ENCODE measurements around the gene OR52W1.

OR52W1 gene

DNA sequence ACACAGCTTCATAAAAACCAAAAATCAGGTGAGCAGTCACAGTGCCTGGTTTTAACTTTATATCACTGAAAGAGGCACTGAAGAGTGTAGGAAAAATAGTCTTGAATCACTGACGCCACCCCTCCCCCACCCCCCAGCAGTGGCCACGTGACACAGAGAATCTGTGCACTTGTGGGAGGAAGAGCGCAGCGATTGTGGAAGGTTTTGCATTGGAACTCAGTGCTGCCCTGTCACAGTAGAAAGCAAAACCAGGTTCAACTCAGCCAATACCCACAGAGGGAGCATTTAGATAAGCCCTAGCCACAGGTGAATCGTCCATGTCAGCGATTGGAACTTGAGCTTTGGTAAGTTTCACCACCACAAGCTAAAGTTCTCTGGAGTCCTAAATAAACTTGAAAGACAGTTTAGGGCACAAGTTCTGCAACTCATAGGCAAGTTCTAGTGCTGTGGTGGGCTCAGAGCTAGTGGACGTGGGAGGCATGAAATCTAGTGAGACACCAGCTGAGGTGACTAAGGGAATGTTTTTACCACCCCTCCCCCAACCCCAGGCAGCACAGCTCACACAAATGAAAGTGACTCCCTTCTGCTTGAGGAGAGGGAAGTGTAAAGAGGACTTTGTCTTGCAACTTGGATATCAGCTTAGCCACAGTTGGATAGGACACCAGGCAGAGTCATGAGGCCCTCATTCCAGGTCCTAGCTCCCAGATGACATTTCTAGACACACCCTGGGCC lies 42.2 kb upstream of the OR52W1 start:
- H3K4me3 ChIP-seq (ENCODE audit: low read depth, low read length, poor library complexity, severe bottlenecking), result no peak overlapping the region

DNA sequence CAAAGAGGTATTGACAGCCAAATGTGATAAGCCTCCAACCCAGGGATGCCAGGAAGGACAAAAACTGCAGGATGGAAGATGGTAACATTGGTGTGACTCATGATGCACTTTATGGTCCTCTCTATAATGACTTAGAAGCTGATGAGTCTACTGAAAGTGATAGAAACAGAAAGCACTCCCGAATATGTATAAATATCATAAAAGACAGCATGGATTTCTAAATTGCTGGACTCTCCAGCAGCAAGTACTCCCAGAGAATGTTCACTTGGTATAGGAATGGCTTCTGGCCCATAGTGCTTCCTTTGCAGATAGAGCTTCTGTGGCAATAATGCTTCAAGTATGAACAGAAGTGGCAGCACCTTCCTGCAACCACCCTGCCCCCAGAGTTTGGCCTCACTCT lies 28.8 kb upstream of the OR52W1 start, which contains the start of gene OR52B2:
Gene OR52B2 (minus strand): TSS at position 101 of the 400 bp plus-strand sequence. CDS start 0 bp downstream, at position 101.
- Histone ChIP-seq H3K9ac (ENCODE audit: low read length) (no peak within 1 kb of the TSS), H4K20me1 (ENCODE audit: insufficient read depth, low read length) (no peaks in the 10 kb centered on the region), H3K4me2 (ENCODE audit: low read length) (no peak within 1 kb of the TSS), H2AFZ (ENCODE audit: low read length) (no peak within 1 kb of the TSS), H3K79me2 (ENCODE audit: insufficient read depth, low read length) (no peaks in the 10 kb centered on the region), H3K4me1 (ENCODE audit: insufficient read depth, low read length, severe bottlenecking) (no peaks in the 10 kb centered on the region), H3K36me3 (ENCODE audit: insufficient read depth, low read length) (no peaks in the 10 kb centered on the region), H3K9me2 (ENCODE audit: low read depth, low read length) (no peaks in the 10 kb centered on the region), H3F3A (ENCODE audit: insufficient read depth, low read length) (no peaks in the 10 kb centered on the region), H3K27me3 (ENCODE audit: insufficient read depth, low read length) (no peaks in the 10 kb centered on the region), H3K27ac (ENCODE audit: low read depth, low read length, poor library complexity, severe bottlenecking) (no peak within 1 kb of the TSS), H3K4me3 (ENCODE audit: low read depth, low read length, poor library complexity, severe bottlenecking) (no peak within 1 kb of the TSS), H3K9me3 (ENCODE audit: low read length) (peaks cover 3% of the 10 kb centered on the region; the same call in 1 of the 2 replicates)
- TF ChIP-seq CTCF (IDR thresholded peaks at IDR 0.05; ENCODE audit: low read length) (no peak), EZH2 (IDR thresholded peaks at IDR 0.05; ENCODE audit: borderline replicate concordance, low read length) (no peak)

More for the DNA sequence above, 42.2 kb upstream of the OR52W1 start:
- Histone ChIP-seq H3F3A (ENCODE audit: insufficient read depth, low read length) (no peaks in the 10 kb centered on the region), H3K4me2 (ENCODE audit: low read length) (no peak overlapping the region), H2AFZ (ENCODE audit: low read length) (no peak overlapping the region), H4K20me1 (ENCODE audit: insufficient read depth, low read length) (no peaks in the 10 kb centered on the region), H3K36me3 (ENCODE audit: insufficient read depth, low read length) (no peaks in the 10 kb centered on the region), H3K9me2 (ENCODE audit: low read depth, low read length) (no peaks in the 10 kb centered on the region), H3K9me3 (ENCODE audit: low read length) (no peaks in the 10 kb centered on the region), H3K9ac (ENCODE audit: low read length) (no peak overlapping the region), H3K27ac (ENCODE audit: low read depth, low read length, poor library complexity, severe bottlenecking) (no peak overlapping the region), H3K27me3 (ENCODE audit: insufficient read depth, low read length) (no peaks in the 10 kb centered on the region), H3K4me1 (ENCODE audit: insufficient read depth, low read length, severe bottlenecking) (no peaks in the 10 kb centered on the region), H3K79me2 (ENCODE audit: insufficient read depth, low read length) (no peaks in the 10 kb centered on the region)
- TF ChIP-seq CTCF (IDR thresholded peaks at IDR 0.05; ENCODE audit: low read length), result no peak
- TF ChIP-seq EZH2 (IDR thresholded peaks at IDR 0.05; ENCODE audit: borderline replicate concordance, low read length), result no peak

- Histone ChIP-seq H3K36me3 (ENCODE audit: insufficient read depth, low read length) (no peaks in the 10 kb centered on the region), H3K4me2 (ENCODE audit: low read length) (no peak overlapping the region), H3F3A (ENCODE audit: insufficient read depth, low read length) (no peaks in the 10 kb centered on the region), H2AFZ (ENCODE audit: low read length) (no peak overlapping the region), H3K27me3 (ENCODE audit: insufficient read depth, low read length) (no peaks in the 10 kb centered on the region), H4K20me1 (ENCODE audit: insufficient read depth, low read length) (no peaks in the 10 kb centered on the region), H3K9ac (ENCODE audit: low read length) (no peak overlapping the region), H3K9me3 (ENCODE audit: low read length) (no peaks in the 10 kb centered on the region), H3K9me2 (ENCODE audit: low read depth, low read length) (no peaks in the 10 kb centered on the region), H3K79me2 (ENCODE audit: insufficient read depth, low read length) (no peaks in the 10 kb centered on the region), H3K27ac (ENCODE audit: low read depth, low read length, poor library complexity, severe bottlenecking) (no peak overlapping the region), H3K4me1 (ENCODE audit: insufficient read depth, low read length, severe bottlenecking) (peaks cover 4% of the 10 kb centered on the region), H3K4me3 (ENCODE audit: low read depth, low read length, poor library complexity, severe bottlenecking) (no peak overlapping the region)
- TF ChIP-seq CTCF (IDR thresholded peaks at IDR 0.05; ENCODE audit: low read length) (no peak), EZH2 (IDR thresholded peaks at IDR 0.05; ENCODE audit: borderline replicate concordance, low read length) (no peak)
Measured at GRCh38 chr11:6175440-6175839, 23.6 kb upstream of the OR52W1 start.
